DMS 273 (cell line): ENCODE data around the gene FTO.

Experiments used
- DNase-seq: peaks from one replicate; lab custom pipeline; 2025; ENCODE audit not compliant: unreplicated experiment; lab: John Stamatoyannopoulos, UW

Gene FTO

GRCh38 chr16:54107583-54108202 lies 403.7 kb downstream of the FTO start:
- no peak for DNase-seq

DNA sequence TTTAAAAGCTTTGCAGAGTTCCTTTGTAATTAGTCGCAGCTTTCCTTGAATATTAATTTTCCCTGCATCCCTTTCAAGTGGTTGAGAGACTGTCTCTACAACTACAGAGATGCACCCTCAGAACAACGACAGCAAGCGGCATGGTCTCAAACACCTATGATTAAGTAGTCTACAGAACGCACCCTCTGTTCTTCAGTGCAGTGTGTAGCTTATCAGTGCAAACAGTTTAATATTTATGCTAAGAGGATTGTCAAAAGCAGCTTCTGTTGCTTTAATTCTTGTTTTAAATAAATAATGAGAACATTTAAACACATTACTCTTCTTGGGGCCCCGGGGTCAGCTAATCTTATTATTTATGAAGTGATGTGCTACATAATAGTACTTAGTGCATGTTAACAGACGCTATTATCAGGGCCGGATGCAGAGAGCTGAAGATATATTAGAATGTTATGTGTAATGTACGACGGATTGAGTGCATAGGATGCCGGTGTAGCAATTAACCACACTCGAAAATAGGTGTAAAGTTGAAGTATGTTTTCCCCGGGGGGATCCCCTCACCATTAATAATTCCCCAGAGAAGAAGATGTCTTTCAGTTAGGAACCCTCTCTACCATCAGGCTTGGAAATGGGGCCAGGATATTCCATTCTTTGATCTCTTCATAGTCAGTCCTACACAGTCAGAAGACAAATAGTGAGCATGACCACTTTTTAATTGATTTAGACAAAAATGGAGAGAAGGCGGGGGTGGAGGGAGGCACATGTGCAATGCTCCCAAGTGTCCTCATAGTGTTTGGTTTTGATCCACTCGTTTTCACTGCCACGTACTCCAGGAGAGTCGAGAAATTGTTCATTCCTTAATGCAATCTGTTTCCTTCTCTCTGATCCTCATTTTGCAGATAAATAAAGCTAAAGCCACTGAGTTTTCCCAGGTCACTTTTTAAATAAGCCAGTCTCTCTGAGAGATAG lies 406.3 kb downstream of the FTO start:
- DNase-seq = no peak

DNA sequence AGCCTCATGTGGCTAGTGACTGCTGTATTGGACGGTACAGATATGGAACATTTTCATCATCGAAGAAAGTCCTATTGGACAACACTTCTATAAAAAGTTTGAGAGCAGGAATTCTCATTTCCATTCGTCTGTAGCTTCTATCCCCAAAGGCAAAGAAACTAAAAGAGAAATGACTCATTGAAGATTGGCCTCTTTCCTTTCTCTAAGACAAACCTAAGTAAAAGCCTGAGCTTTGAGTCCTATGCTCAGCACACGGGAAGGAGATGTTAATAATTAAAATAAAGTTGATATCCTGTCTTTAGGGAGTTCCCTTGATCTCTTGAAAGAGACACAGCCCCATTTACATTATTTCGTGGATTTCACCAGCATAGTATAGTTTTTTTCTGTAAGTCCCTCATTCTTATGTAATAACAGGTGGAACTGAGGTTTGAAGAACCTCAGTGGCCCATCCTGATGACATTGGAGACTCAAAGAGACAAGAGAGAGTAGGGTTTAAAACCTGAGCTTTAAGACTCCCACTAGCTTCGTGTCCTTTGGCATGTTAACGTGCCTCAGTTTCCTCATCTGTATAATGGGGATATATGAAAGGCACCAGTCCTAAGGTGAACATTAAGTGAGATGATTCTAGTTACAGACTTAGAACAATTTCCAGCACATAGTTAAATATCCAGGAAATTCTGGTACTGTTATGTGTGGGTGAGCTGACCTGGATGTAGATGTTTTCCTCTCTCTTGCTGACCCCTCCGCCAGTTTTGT lies 408.7 kb downstream of the FTO start:
- no peak for DNase-seq

GRCh38 chr16:54115558-54115957 lies 411.6 kb downstream of the FTO start:
- DNase-seq = no peak

GRCh38 chr16:54116124-54116655 lies 412.2 kb downstream of the FTO start:
- peak; percentile 6 for DNase-seq

DNA sequence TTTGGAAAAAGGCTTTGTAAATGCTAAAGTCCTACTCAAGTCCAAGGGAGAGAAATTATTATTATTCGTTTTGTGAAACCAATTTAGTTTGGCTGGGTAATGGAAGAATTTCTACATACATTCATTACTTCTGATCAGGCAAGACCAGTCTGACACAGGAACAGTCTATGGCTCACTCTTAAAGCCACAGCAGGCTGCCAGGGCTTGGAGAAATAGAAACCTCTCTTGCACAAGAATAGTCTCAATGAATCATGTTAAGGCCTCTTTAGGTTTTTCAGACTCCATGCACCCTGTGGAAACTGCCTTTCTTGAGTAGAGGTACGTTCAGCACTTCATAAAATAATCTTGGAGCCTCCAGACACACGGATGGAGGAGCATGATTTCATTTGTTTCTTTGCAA lies 414.9 kb downstream of the FTO start:
- no peak for DNase-seq

DNA sequence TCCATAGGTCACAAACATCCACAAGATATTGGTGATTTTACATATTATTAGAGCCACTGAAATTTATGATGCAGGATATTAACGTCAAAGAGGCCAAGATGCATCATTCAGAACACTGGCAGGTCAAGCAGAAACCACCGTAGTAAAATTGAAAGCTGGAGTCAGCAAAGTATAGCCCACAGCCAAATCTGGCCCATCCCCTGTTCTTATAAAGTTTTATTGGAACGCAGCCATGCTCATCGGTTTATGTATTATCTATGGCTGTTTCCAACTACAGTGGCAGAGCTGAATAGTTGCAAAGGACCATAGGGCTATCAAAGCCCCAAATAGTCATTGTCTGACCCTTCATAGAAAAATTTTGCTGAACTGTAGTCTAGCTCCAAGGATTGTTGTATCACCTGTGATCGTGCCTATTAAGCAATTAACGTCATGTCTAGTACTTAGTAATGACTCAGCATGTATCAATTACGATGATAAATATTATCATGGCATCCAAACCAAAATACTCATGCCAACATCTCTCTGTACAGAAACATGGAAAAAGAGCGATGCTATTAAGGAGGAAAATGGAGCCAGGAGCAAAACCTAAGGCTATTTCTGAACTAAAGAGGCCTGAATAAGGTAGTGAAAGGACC lies 417.0 kb downstream of the FTO start:
- DNase-seq = no peak

GRCh38 chr16:54121539-54122295 lies 417.8 kb downstream of the FTO start:
- DNase-seq = no peak

GRCh38 chr16:54123766-54124165 lies 419.8 kb downstream of the FTO start:
- no peak for DNase-seq

DNA sequence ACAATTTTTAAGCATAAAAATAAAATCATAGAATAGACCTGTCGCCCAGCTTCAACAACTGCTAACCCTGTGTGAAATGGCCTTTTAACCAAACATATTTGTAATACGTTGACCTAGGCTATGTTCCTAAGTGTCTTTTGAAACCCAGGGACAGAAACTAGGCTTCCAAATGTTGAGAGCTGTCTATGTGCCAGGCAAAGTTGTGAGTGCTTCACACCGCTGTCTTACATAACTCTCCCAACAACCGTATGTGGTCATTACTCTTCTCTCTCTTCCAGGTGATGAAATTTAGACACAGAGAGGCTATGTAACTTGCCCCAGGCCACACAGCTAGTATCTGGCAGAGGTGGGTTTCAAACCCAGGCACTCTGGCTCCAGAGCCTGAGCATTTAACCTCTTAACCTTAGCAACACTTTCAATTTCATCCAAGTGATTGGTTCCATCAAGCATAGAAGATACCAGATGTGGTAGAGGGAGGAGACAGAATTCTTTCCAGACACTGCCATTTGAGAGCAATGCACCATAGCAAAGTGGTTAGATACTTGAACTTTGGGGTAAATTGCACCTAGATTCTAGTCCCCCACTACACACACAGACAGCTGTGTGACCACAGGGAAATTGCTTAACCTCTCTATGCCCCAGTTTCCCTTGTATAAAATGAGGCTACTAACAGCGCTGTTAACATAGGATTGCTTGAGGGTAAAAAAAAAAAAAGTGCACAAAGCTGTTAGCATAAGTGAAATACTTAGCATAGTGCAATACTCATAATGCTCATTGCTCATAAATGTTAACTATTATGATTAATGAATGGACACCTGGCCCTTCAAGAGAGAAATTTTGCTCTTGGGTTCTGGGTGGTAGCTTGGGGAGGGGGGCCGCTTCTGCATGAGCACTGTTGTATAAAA lies 422.0 kb downstream of the FTO start:
- DNase-seq = no peak

DNA sequence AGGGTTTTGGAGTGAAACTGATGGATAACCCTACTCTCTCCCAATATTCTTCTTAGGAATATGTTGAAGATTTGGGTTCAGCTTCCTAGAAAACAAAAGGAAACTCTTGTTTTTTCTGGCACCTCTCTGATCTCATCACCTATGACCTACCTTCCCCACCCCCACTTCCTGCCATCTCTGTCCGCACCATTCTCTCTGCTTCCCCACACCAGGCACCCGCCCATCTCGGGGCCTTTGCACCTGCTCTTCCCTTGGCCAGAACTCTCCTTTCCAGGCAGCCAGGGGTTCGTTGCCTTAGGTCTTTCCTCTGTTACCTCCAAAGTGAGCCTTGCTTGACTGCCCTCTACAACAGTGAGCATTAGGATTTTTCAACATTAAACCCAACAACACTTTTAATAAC lies 423.0 kb downstream of the FTO start:
- no peak for DNase-seq

DNA sequence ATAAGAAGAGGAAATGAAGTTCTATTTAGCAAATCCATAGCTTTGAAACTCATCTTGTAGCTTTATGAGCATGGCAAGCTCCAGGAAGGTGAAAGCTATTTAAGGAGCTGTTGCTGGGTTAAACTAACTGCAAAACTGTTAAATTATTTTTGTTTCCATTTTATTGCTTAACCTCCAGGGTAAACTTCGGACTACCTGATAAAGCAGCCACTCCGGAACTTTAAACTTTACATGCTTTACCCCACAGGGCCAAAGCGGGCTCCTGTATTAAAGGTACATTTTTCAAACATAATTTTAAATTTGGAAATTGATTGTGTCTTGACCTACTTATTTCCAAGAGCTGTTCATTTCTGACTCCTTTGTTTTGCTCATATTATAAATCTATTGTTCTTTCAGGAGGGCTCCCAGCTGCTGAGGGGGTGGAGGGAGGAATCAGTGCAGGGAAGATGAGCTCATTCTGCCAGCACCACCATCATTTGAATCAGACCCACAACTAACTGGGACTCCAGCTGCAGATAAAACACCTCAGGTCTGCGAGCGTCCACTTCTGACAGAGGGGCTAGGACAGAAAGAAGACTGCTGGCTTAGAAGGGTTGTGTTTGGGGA lies 424.8 kb downstream of the FTO start:
- no peak for DNase-seq

GRCh38 chr16:54129810-54130209 lies 425.9 kb downstream of the FTO start:
- no peak for DNase-seq

DNA sequence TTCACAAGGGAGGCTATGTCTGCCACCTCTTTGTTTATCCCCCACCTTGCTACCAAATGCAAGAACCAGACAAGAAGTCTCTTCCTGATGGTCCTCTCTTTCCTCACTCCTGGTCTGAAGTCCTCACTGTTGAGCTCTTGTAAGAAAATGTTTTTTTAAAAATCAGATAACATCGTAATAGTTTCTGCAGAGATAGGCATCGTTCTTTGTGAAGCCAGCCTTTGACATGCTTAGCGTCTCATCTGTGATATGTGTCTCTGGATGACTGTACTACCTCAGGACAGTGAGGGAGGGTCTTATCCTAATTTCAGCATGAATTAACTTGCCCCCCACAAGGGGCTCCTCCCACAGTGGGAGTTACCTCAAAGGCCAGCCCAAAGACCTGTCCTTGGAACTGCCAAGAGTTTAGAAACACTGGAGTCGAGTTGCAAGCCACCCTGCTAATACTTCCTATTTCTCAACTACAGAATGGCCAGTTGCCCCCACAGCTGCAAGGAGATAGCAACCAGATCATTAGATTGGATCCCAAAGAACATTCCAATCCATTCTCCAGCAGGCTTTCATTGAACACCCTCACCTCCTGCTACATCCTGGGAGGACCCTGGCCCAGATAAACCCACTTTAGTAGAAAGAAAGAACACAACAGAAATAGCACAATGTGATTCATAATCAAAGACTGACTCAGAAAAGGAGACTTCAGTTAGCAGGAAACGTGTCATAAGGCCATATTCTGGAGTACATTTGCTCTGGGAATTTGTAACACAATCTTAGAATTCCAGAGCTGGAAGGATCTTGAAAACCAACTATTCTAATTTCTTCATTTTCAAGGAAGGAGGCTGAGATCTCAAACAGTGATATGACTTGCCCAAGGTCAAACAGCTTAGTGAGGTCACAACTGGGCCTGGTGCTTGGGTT lies 431.7 kb downstream of the FTO start:
- DNase-seq = no peak

- no peak for DNase-seq
Measured at GRCh38 chr16:54136276-54136625, 432.3 kb downstream of the FTO start.

GRCh38 chr16:54140057-54140787 lies 436.3 kb downstream of the FTO start:
- DNase-seq = no peak

DNA sequence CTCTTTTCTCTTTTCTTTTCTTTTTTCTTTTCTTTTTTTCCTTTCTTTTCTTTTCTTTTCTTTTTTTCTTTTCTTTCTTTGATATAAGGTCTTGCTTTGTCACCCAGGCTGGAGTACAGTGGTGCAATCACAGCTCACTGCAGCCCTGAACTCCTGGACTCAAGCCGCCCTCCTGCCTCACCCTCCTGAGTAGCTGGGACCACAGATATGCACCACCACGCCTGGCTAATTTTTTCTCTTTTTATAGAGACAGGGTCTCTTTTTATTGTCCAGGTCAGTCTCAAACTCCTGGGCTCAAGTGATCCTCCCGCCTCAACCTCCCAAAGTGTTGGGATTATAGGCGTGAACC lies 436.8 kb downstream of the FTO start:
- no peak for DNase-seq
